HG02852 (cell line): ENCODE results near the gene MAPK1.
"Not testable (repeated sequence)": the region's sequence is repeated elsewhere in the genome, so short reads cannot be mapped to it uniquely, and the experiment has no call there.

Experiments
- ATAC-seq: cut with Tn5 transposase; IDR thresholded peaks from one replicate; pipeline ENCODE4 v1.9.1; 2021; ENCODE audit warnings: mild to moderate bottlenecking, moderate library complexity; ENCODE audit not compliant: unreplicated experiment

The MAPK1 gene

GRCh38 chr22:21849489-21849888 lies 18.0 kb downstream of the MAPK1 start:
- no peak for ATAC-seq

DNA sequence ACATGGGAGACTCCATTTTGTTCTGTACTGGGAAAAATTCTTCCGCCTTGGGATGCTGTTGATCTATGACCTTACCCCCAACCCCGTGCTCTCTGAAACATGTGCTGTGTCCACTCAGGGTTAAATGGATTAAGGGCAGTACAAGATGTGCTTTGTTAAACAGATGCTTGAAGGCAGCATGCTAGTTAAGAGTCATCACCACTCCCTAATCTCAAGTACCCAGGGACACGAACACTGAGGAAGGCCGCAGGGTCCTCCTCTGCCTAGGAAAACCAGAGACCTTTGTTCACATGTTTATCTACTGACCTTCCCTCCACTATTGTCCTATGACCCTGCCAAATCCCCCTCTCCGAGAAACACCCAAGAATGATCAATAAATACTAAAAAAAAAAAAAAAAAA lies 19.4 kb downstream of the MAPK1 start:
- ATAC-seq, result not testable (repeated sequence)

- no peak for ATAC-seq
Observed at GRCh38 chr22:21845558-21846453, 21.6 kb downstream of the MAPK1 start.

- ATAC-seq, result no peak
Observed at GRCh38 chr22:21842946-21843345, 24.5 kb downstream of the MAPK1 start.

DNA sequence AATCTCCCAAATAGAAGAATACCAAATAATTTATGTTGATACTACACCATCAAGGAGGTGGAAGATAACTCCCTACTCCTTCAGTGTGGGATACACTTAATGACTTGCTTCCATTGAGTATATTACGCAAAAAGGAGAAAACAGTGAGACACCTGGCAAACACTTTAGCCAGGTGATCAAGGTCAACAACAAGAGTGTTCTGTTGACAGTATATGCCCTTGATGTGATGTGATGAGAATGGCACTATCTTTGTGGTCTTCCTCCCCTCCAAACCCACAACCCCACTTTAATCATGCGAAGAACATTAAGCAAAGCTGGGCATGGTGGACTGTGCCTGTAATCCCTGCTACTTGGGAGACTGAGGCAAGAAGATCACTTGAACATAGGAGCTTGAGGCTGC lies 26.0 kb downstream of the MAPK1 start:
- no peak for ATAC-seq

GRCh38 chr22:21840236-21840823 lies 27.1 kb downstream of the MAPK1 start:
- ATAC-seq, result no peak

- ATAC-seq, result no peak
Observed at GRCh38 chr22:21839765-21840140, 27.7 kb downstream of the MAPK1 start.

DNA sequence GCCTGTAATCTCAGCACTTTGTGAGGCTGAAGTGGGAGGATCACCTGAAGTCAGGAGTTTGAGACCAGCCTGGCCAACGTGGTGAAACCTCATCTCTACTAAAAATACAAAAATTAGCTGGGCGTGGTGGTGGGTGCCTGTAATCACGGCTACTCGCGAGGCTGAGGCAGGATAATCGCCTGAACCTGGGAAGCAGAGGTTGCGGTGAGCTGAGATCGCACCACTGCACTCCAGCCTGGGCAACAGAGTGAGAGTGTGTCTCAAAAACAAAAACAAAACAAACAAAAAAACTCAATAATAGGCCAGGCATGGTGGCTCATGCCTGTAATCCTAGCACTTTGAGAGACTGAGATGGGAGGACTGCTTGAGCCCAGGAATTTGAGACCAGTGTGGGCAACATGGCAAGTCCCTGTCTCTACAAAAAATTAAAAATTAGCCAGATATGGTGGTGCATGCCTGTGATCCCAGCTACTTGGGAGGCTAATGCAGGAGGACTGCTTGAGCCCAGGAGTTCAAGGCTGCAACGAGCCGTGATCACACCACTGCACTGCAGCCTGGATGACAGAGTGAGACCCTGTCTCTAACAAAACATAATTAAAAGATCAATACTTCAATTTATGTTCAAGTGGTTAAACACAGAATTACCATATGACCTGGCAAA lies 28.2 kb downstream of the MAPK1 start:
- not testable (repeated sequence) for ATAC-seq

GRCh38 chr22:21837248-21837979 lies 30.0 kb downstream of the MAPK1 start:
- ATAC-seq, result no peak

DNA sequence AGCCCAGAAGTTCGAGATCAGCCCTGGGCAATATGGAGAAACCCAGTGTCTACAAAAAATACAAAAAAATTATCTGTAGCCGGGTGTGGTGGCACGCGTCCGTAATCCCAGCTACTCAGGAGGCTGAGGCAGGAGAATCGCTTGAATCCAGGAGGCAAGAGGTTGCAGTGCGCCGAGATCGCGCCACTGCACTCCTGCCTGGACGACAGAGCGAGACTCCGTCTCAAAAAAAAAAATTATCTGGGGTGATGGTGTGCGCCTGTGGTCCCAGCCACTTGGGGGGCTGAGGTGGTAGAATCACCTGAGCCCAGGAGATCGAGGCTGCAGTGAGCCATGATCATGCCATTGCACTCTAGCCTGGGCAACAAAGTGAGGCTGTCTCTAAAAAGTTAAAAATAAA lies 31.0 kb downstream of the MAPK1 start:
- ATAC-seq, result not testable (repeated sequence)

DNA sequence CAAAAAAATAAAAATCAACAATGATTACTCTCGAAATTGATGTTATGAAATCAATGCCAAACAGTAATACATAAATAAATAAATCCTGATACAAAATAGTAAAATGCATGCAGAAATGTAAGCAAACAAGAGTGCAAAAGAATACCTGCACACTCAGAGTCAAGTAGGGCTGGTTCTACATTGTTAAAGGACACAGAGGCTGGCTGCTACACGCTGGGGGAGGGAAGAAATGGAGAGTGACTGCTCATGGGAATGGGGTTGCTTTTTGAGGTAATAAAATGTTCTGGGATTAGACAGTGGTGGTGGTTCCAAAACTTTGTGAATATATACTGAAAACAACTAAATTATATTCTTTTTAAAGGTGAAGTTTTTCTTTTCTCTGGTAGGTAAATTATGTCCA lies 32.1 kb downstream of the MAPK1 start:
- no peak for ATAC-seq

- ATAC-seq, result no peak
Observed at GRCh38 chr22:21834869-21835268, 32.6 kb downstream of the MAPK1 start.

DNA sequence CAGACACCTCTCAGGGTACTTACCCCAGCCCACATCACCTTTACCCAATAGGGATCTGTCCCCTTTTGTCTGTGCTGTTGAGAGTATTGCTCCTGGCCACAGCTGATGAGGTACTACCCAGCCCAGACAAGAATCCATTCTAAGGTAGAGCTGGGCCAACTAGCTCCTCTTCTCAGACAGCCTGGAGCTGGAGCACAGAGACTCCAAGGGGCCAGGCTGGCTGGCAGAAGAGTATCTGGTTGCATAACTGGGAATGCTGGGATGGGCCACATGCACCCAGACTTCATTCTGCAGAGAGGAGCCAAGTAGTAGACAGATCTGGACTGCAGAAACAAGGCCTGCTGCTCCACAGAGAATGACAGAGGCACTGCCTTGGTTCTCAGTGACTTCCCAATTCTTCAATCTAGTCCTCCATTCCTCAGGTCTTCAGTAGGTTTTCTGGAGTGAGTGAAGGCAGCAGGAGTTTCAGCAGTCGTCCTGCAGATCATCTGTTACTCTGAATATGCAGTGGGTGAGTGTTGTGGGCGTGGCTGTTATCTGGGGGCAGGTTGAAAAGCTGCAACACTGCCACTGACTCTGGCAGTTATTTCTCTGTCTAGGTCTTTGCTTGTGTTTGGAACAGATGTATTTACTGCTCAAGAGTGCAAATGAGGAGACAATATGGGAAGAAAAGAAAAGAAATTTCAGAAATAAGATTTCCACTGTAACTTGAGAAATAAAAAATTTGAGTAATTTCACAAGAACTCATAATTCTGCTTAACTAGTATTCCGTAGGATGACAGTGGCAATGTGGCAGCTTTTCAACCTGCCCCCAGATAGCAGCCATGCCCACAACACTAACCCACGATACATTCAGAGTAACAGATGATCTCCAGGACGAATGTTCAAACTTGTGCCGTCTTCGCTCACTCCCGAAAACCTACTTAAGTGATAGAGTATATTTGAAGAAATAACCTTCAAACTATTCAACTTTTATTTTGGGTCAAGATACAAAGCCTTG lies 34.9 kb downstream of the MAPK1 start:
- ATAC-seq, result no peak

GRCh38 chr22:21829523-21829922 lies 37.9 kb downstream of the MAPK1 start:
- ATAC-seq, result no peak

- ATAC-seq, result no peak
Observed at GRCh38 chr22:21828268-21828638, 39.2 kb downstream of the MAPK1 start.

DNA sequence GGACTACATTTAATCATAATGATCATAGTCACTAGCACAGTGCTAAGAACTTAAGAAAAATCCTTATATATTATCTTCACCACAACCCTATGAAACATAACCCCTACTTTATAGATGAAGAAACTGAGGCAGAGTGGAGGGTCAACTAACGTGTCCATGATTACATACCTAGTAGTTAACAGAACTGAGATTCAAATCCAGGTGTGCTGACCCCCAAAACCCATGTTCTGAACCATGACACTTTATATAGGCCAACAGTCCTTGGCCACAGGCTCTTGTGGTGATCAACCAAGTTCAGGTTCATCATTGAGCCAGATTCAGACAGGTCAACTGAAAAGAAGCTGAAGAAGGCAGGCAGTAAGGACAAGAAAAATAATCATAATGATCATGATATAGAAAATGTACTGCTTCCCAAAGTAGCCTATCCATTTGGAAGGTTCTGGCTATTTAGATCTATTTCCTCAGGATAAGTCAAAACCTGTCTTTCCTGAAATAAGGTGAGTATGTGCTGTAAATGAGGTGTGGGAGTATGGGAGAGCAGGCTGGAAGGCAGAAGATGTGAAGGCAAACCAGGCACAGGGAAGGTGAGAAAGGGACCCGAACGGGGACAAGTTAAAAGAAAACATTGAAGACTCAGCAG lies 39.7 kb downstream of the MAPK1 start:
- no peak for ATAC-seq

GRCh38 chr22:21826204-21826603 lies 41.2 kb downstream of the MAPK1 start:
- no peak for ATAC-seq

DNA sequence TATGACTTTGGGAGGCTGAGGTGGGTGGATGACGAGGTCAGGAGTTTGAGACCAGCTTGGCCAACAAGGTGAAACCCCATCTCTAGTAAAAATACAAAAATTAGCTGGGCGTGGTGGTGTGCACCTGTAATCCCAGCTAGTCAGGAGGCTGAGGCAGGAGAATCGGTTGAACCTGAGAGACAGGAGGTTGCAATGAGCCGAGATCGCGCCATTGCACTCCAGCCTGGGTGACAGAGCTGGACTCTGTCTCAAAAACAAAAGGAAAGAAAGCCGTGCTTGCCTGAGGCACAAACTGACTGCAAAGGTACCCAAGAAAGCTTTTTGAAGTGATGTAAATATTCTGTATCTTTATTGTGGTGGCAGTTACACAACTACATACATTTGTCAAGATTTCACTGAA lies 42.5 kb downstream of the MAPK1 start:
- not testable (repeated sequence) for ATAC-seq

- no peak for ATAC-seq
Observed at GRCh38 chr22:21824445-21824912, 43.0 kb downstream of the MAPK1 start.
